Suprapubic skin (tissue), 4 donors: ENCODE data around the gene CCDC201.
"Not testable (repeated sequence)": the region's sequence is repeated elsewhere in the genome, so short reads cannot be mapped to it uniquely, and the experiment has no call there.

Experiments used
- EP300 ChIP-seq: sonication (generic); formaldehyde crosslinking; IDR thresholded peaks from one replicate; pipeline ENCODE4 v1.6.1; 2017; ENCODE audit warnings: antibody characterized with exemption
- POLR2A ChIP-seq, 2 donors: fragments of 450-650 bp; IDR thresholded peaks; one replicate each; pipeline ENCODE4 v1.6.1; 2017; ENCODE audit warnings: antibody characterized with exemption in 2 of 2, mild to moderate bottlenecking in 2 of 2, moderate library complexity in 2 of 2
- POLR2AphosphoS5 ChIP-seq, 3 donors: sonication (generic); formaldehyde crosslinking; IDR thresholded peaks; one replicate each; pipeline ENCODE4 v1.6.1; 2017; ENCODE audit warnings: antibody characterized with exemption in 3 of 3
- TF ChIP-seq, protein P1 (sequence below), 2 donors: fragments of 200-600 bp in 1 of 2; fragments of 450-650 bp in 1 of 2; sonication (generic) in 1 of 2; IDR thresholded peaks; one replicate each; pipeline ENCODE4 v1.5.1; 2016 to 2019; ENCODE audit warnings: antibody characterized with exemption in 2 of 2, mild to moderate bottlenecking in 1 of 2, moderate library complexity in 1 of 2

- TF ChIP-seq, protein P1, sequence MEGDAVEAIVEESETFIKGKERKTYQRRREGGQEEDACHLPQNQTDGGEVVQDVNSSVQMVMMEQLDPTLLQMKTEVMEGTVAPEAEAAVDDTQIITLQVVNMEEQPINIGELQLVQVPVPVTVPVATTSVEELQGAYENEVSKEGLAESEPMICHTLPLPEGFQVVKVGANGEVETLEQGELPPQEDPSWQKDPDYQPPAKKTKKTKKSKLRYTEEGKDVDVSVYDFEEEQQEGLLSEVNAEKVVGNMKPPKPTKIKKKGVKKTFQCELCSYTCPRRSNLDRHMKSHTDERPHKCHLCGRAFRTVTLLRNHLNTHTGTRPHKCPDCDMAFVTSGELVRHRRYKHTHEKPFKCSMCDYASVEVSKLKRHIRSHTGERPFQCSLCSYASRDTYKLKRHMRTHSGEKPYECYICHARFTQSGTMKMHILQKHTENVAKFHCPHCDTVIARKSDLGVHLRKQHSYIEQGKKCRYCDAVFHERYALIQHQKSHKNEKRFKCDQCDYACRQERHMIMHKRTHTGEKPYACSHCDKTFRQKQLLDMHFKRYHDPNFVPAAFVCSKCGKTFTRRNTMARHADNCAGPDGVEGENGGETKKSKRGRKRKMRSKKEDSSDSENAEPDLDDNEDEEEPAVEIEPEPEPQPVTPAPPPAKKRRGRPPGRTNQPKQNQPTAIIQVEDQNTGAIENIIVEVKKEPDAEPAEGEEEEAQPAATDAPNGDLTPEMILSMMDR (IDR thresholded peaks at IDR 0.05) = not testable (repeated sequence)
- TF ChIP-seq POLR2A (IDR thresholded peaks at IDR 0.05); POLR2AphosphoS5 (IDR thresholded peaks at IDR 0.05); EP300: not testable (repeated sequence)
These were observed 24.1 kb downstream of the CCDC201 start for GRCh38 chr7:45848734-45849133.
